ENCODE data around the gene PEX11B. TPM values are rescaled to one million over a fixed set of nuclear protein-coding genes. Genes with fewer than 3 reads are reported as not detected.
A peak's percentile ranks its signal among the peaks of the same experiment; 100 is the strongest.

PEX11B gene
- total RNA-seq, 1 donor from 2014 or later, result 32.2 TPM

- Mint-ChIP-seq H3K27me3 (peaks cover 53% of the 10 kb centered on the region), H3K4me3 (peak overlapping the region; percentile 97), H3K27ac (peak overlapping the region; percentile 85), H3K36me3 (no peaks in the 10 kb centered on the region), H3K9me3 (no peaks in the 10 kb centered on the region), H3K4me1 (ENCODE audit: unreplicated experiment) (peaks cover 33% of the 10 kb centered on the region)
- no peak for DNase-seq (ENCODE audit: extremely low spot score, unreplicated experiment)
- TF ChIP-seq CTCF (conservative IDR thresholded peaks at IDR 0.05), result no peak
These were observed 44.9 kb upstream of the PEX11B start for GRCh38 chr1:145963265-145964019.

GRCh38 chr1:145962157-145963102 lies 43.9 kb upstream of the PEX11B start:
- peak overlapping the region; percentile 70 for H3K27ac Mint-ChIP-seq
- H3K36me3 Mint-ChIP-seq, result no peaks in the 10 kb centered on the region
- H3K4me1 Mint-ChIP-seq (ENCODE audit: unreplicated experiment), result peaks cover 39% of the 10 kb centered on the region
- H3K9me3 Mint-ChIP-seq, result no peaks in the 10 kb centered on the region
- no peak for DNase-seq (ENCODE audit: extremely low spot score, unreplicated experiment)
- peak overlapping the region; percentile 92 for H3K4me3 Mint-ChIP-seq
- H3K27me3 Mint-ChIP-seq, result peaks cover 60% of the 10 kb centered on the region
- no peak for TF ChIP-seq CTCF (conservative IDR thresholded peaks at IDR 0.05)

- H3K27ac Mint-ChIP-seq, result peak overlapping the region; percentile 70
- H3K27me3 Mint-ChIP-seq, result peaks cover 68% of the 10 kb centered on the region
- no peaks in the 10 kb centered on the region for H3K36me3 Mint-ChIP-seq
- no peaks in the 10 kb centered on the region for H3K9me3 Mint-ChIP-seq
- no peak for DNase-seq (ENCODE audit: extremely low spot score, unreplicated experiment)
- peaks cover 39% of the 10 kb centered on the region for H3K4me1 Mint-ChIP-seq (ENCODE audit: unreplicated experiment)
- H3K4me3 Mint-ChIP-seq, result peak overlapping the region; percentile 92
- TF ChIP-seq CTCF (conservative IDR thresholded peaks at IDR 0.05), result no peak
These were observed 43.1 kb upstream of the PEX11B start for GRCh38 chr1:145961425-145962156.

- H3K9me3 Mint-ChIP-seq, result no peaks in the 10 kb centered on the region
- no peak for DNase-seq (ENCODE audit: extremely low spot score, unreplicated experiment)
- TF ChIP-seq CTCF (conservative IDR thresholded peaks at IDR 0.05), result no peak
- no peaks in the 10 kb centered on the region for H3K36me3 Mint-ChIP-seq
- H3K4me3 Mint-ChIP-seq, result peak overlapping the region; percentile 92
- no peak overlapping the region for H3K27ac Mint-ChIP-seq
- H3K27me3 Mint-ChIP-seq, result peaks cover 71% of the 10 kb centered on the region
- H3K4me1 Mint-ChIP-seq (ENCODE audit: unreplicated experiment), result peaks cover 39% of the 10 kb centered on the region
These were observed 42.5 kb upstream of the PEX11B start for GRCh38 chr1:145961109-145961424.

GRCh38 chr1:145960468-145961108 lies 42.1 kb upstream of the PEX11B start:
- Mint-ChIP-seq H3K27me3 (peaks cover 76% of the 10 kb centered on the region), H3K36me3 (no peaks in the 10 kb centered on the region), H3K9me3 (no peaks in the 10 kb centered on the region), H3K27ac (no peak overlapping the region), H3K4me3 (peak overlapping the region; percentile 92), H3K4me1 (ENCODE audit: unreplicated experiment) (peaks cover 41% of the 10 kb centered on the region)
- peak; percentile 43 for TF ChIP-seq CTCF (conservative IDR thresholded peaks at IDR 0.05)
- DNase-seq (ENCODE audit: extremely low spot score, unreplicated experiment), result peak; percentile 80
